ENCODE data around the gene TBX15. TPM values are rescaled to one million over a fixed set of nuclear protein-coding genes. Genes with fewer than 3 reads are reported as not detected.

The TBX15 gene
- total RNA-seq, 1 donor from 2014 or later: 0.07 TPM

DNA sequence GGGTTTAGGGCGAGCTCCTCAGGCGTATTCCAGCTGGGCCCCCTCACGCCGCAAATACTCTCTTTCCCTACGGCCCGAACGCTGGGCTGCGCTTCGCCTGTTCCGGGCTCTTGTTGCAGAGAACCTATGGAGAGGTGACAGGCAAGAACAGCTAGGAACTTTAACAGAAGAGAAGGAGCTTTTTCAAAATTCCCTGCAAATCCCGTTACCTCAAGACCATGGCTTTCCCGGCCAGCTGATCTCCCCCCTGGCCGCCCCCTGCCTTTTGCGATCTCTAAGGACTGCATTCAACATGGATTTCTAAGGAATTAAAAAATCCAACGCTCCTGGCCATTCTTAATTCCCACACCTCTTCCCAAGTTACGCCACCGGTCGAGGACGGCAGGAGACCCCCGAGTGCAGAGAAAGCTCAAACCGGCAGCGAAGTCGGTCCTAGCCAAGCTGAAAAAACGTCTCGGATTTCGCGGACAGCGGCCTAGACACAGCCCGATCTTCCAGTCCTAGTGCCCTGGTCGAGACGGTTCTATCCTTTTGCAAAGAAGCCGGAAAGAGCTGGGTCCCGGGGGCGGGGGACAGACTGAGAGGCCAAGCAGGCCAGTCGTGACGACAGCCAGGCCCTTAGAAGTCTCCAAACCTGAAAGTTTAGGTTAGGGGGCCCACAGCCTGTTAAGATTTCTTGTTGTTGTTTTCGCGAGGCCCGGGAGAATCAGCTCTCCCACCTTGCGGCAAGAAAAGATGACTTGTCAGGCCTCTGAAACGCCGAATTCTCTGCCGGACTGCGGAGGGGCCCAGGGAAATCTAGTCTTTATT is 1.1 kb upstream of the TBX15 start:
- DNase-seq (ENCODE audit: low read depth): no peak
- Histone ChIP-seq H3K36me3 (ENCODE audit: insufficient read depth, low read length) (no peaks in the 10 kb centered on the region), H3K79me2 (ENCODE audit: insufficient read depth, low read length) (peaks cover 18% of the 10 kb centered on the region), H2AFZ (ENCODE audit: low read depth, low read length) (no peak overlapping the region), H3K4me3 (ENCODE audit: insufficient read depth, low read depth, low read length) (peak overlapping the region; percentile 9), H3K27ac (ENCODE audit: low read depth, low read length) (peak overlapping the region; percentile 55), H3K27me3 (ENCODE audit: insufficient read depth, low read length) (peaks cover 100% of the 10 kb centered on the region), H3K4me1 (ENCODE audit: insufficient read depth, low read length) (peaks cover 12% of the 10 kb centered on the region), H3K4me2 (ENCODE audit: low read length) (peak overlapping the region; percentile 71), H3K9me3 (ENCODE audit: insufficient read depth, low read depth, low read length) (peaks cover 4% of the 10 kb centered on the region), H3K9ac (ENCODE audit: low read length) (peak overlapping the region; percentile 73), H4K20me1 (ENCODE audit: insufficient read depth, low read length) (peaks cover 12% of the 10 kb centered on the region)
- Mint-ChIP-seq H3K27me3 (ENCODE audit: low read depth, unreplicated experiment) (peaks cover 91% of the 10 kb centered on the region), H3K9me3 (ENCODE audit: unreplicated experiment) (peaks cover 44% of the 10 kb centered on the region), H3K4me1 (ENCODE audit: low read depth, unreplicated experiment) (peaks cover 5% of the 10 kb centered on the region), H3K27ac (ENCODE audit: unreplicated experiment) (no peak overlapping the region), H3K36me3 (ENCODE audit: low read depth, unreplicated experiment) (peaks cover 5% of the 10 kb centered on the region), H3K4me3 (ENCODE audit: unreplicated experiment) (no peak overlapping the region)
- FAIRE-seq: no peak
- TF ChIP-seq EZH2 (IDR thresholded peaks at IDR 0.05; ENCODE audit: insufficient read depth, low read length): no peak

DNA sequence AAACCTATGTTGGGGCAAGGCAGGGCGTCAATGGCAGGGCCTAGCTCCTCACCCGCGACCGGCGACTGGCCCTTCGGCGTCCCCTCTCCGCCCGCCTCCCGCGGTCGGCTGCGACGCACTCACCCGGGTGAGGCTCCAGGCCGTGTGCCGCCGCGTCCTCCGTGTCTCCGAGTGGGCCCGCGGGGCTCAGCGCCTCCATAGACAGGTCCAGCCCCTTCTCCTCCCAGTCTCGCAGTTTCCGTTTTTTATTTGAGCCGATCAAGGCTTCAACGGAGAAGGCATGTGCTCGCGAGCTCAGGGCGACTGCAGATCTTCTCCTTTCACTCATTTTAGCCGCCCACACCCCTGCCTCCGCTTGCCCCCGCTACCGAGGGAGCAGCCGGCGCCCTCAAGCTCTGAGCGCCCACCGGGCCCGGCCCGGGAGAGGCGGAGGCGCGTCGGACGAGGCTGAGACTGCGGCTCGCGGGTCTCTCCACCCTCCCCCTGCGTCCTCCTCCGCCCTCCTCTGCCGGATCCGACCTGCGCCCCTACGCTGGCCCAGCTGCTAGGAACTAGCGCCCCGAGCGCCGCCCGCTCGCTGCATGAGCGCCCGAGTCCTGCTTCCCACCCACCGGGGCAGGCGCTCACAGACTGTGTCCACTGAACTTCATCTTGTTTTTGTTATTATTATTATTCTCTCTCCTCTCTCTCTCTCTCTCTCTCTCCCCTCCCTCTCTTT is 516 bp downstream of the TBX15 start:
- H3K4me1 ChIP-seq (ENCODE audit: insufficient read depth, low read length): peaks cover 9% of the 10 kb centered on the region
- peak overlapping the region; percentile 58 for H3K4me3 ChIP-seq (ENCODE audit: insufficient read depth, low read depth, low read length)
- peak overlapping the region; percentile 61 for H2AFZ ChIP-seq (ENCODE audit: low read depth, low read length)
- TF ChIP-seq, protein P1, sequence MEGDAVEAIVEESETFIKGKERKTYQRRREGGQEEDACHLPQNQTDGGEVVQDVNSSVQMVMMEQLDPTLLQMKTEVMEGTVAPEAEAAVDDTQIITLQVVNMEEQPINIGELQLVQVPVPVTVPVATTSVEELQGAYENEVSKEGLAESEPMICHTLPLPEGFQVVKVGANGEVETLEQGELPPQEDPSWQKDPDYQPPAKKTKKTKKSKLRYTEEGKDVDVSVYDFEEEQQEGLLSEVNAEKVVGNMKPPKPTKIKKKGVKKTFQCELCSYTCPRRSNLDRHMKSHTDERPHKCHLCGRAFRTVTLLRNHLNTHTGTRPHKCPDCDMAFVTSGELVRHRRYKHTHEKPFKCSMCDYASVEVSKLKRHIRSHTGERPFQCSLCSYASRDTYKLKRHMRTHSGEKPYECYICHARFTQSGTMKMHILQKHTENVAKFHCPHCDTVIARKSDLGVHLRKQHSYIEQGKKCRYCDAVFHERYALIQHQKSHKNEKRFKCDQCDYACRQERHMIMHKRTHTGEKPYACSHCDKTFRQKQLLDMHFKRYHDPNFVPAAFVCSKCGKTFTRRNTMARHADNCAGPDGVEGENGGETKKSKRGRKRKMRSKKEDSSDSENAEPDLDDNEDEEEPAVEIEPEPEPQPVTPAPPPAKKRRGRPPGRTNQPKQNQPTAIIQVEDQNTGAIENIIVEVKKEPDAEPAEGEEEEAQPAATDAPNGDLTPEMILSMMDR (IDR thresholded peaks at IDR 0.05; ENCODE audit: insufficient read depth, low read depth, low read length): no peak
- peak; percentile 78 for TF ChIP-seq EZH2 (IDR thresholded peaks at IDR 0.05; ENCODE audit: insufficient read depth, low read length)
- peaks cover 49% of the 10 kb centered on the region for H3K9me3 Mint-ChIP-seq (ENCODE audit: unreplicated experiment)
- no peaks in the 10 kb centered on the region for H3K36me3 ChIP-seq (ENCODE audit: insufficient read depth, low read length)
- peak overlapping the region; percentile 71 for H3K27ac ChIP-seq (ENCODE audit: low read depth, low read length)
- H3K4me3 Mint-ChIP-seq (ENCODE audit: unreplicated experiment): peak overlapping the region; percentile 76
- peaks cover 29% of the 10 kb centered on the region for H3K79me2 ChIP-seq (ENCODE audit: insufficient read depth, low read length)
- peaks cover 100% of the 10 kb centered on the region for H3K27me3 ChIP-seq (ENCODE audit: insufficient read depth, low read length)
- DNase-seq (ENCODE audit: low read depth) (no peak), FAIRE-seq (no peak)
- peak overlapping the region; percentile 71 for H3K4me2 ChIP-seq (ENCODE audit: low read length)
- H3K9ac ChIP-seq (ENCODE audit: low read length): peak overlapping the region; percentile 73
- peaks cover 12% of the 10 kb centered on the region for H4K20me1 ChIP-seq (ENCODE audit: insufficient read depth, low read length)
- peaks cover 94% of the 10 kb centered on the region for H3K27me3 Mint-ChIP-seq (ENCODE audit: low read depth, unreplicated experiment)
- H3K27ac Mint-ChIP-seq (ENCODE audit: unreplicated experiment): no peak overlapping the region
- peaks cover 5% of the 10 kb centered on the region for H3K4me1 Mint-ChIP-seq (ENCODE audit: low read depth, unreplicated experiment)
- H3K36me3 Mint-ChIP-seq (ENCODE audit: low read depth, unreplicated experiment): peaks cover 5% of the 10 kb centered on the region
- H3K9me3 ChIP-seq (ENCODE audit: insufficient read depth, low read depth, low read length): peaks cover 12% of the 10 kb centered on the region

DNA sequence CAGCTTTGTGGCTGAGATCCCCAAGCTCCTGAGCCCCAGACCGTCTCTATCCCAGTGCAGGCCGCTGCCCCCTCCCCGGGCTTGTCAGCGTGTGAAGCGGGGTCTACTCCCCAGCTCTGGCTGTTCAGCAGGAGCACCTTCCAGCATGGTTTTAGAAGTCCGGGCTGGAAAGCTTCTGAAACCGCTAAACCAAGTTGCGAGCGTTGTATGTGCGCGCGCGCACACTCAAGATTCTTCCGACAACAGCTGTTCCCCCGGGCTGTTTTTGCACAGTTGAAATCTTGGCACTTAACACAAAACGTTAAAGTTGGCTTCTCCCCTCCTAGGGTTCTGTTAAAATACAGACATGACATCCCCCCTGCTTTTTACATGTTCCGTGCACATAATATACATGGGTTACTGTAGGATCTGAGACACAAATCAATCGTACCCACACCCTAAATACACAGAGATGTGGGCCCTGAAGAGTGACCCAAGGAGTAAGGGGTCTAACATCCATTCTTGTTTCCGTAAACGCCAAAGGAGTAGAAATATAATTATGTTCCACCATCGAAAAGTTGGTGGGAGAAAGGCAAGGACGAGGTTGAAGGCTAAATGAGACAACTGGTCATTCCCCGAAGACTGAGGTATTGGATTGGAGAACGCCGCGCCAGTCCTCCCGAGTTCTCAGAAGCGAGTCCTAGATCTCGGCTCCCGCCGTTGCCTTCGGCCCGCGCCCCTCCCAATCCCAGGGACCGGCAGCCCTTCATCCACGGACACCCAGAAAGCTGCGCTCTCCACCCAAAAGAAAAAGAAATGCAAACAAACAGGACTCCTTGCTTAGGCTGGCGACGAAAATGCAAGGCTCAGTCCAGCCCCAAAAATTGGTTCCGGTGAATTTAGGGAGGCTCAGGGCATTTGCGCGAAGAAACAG is 1.3 kb downstream of the TBX15 start:
- peak overlapping the region; percentile 62 for H3K27ac Mint-ChIP-seq (ENCODE audit: unreplicated experiment)

More for the DNA sequence above, 1.3 kb downstream of the TBX15 start:
- Histone ChIP-seq H3K27ac (ENCODE audit: low read depth, low read length) (peak overlapping the region; percentile 71), H2AFZ (ENCODE audit: low read depth, low read length) (peak overlapping the region; percentile 61), H3K4me1 (ENCODE audit: insufficient read depth, low read length) (peaks cover 9% of the 10 kb centered on the region), H3K9me3 (ENCODE audit: insufficient read depth, low read depth, low read length) (peaks cover 12% of the 10 kb centered on the region), H3K36me3 (ENCODE audit: insufficient read depth, low read length) (no peaks in the 10 kb centered on the region), H3K9ac (ENCODE audit: low read length) (peak overlapping the region; percentile 73), H3K79me2 (ENCODE audit: insufficient read depth, low read length) (peaks cover 34% of the 10 kb centered on the region), H4K20me1 (ENCODE audit: insufficient read depth, low read length) (peaks cover 8% of the 10 kb centered on the region), H3K4me2 (ENCODE audit: low read length) (peak overlapping the region; percentile 71), H3K27me3 (ENCODE audit: insufficient read depth, low read length) (peaks cover 100% of the 10 kb centered on the region), H3K4me3 (ENCODE audit: insufficient read depth, low read depth, low read length) (peak overlapping the region; percentile 58)
- Mint-ChIP-seq H3K4me1 (ENCODE audit: low read depth, unreplicated experiment) (peaks cover 5% of the 10 kb centered on the region), H3K36me3 (ENCODE audit: low read depth, unreplicated experiment) (peaks cover 5% of the 10 kb centered on the region), H3K9me3 (ENCODE audit: unreplicated experiment) (peaks cover 43% of the 10 kb centered on the region), H3K27me3 (ENCODE audit: low read depth, unreplicated experiment) (peaks cover 94% of the 10 kb centered on the region), H3K4me3 (ENCODE audit: unreplicated experiment) (peak overlapping the region; percentile 77)
- FAIRE-seq (no peak), DNase-seq (ENCODE audit: low read depth) (no peak)
- TF ChIP-seq, protein P1 (IDR thresholded peaks at IDR 0.05; ENCODE audit: insufficient read depth, low read depth, low read length): no peak
- TF ChIP-seq EZH2 (IDR thresholded peaks at IDR 0.05; ENCODE audit: insufficient read depth, low read length): peak; percentile 51

All from astrocyte (in vitro differentiated cells and primary cell).